Measurements from ENCODE around the gene TRIM38. TPM values are rescaled to one million over a fixed set of nuclear protein-coding genes. Genes with fewer than 3 reads are reported as not detected.

The TRIM38 gene
- total and polyA plus RNA-seq, 2 of the 13 experiments (the other 11 are each of a cell fraction or from before 2014, with no cell fraction given) = 2.5 to 3.1 TPM

DNA sequence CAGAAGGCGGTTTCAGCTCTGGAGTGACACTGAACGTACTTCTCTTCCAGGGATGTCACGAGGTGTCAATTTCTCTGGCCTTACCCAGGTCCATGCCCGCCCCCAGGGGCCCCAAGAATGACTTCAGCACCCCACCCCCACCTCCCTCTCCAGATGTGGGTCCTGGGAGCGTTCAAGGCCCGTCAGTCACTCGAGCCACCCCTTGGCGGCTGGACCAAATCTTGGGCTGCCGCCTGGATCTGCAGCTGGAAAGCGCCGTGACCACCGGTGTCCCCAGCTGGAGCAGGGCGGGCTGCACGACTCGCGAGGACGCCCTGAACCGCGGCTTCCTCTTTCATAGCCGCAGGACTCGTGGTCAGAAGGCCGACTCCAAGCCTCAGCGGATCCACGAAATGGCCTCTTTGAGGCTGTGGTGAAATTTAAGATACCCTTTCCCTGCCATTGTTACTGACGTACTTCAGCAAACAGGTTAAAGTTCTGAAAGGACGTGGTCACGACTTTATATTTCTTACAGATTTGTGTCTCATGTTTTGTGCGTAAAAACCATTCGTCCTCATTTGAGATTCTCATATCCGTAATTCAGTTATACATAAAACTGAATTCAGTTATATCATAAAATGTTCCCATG, 29.3 kb downstream of the TRIM38 start (continued):
- TF ChIP-seq ZNF792 (CRISPR knock-in tag; IDR thresholded peaks at IDR 0.05) (0 out of 2 replicates have a peak, but pooled peaks have one; percentile 29), MAZ (IDR thresholded peaks at IDR 0.05; ENCODE audit: borderline replicate concordance, low read depth, low read length) (no peak), MAZ (CRISPR knock-in tag; IDR thresholded peaks at IDR 0.05; ENCODE audit: low read depth) (no peak), ZNF816 (CRISPR knock-in tag; IDR thresholded peaks at IDR 0.05; ENCODE audit: borderline replicate concordance) (0 out of 2 replicates have a peak, but pooled peaks have one; percentile 6), SP1 (IDR thresholded peaks at IDR 0.05) (no peak), SP1 (CRISPR knock-in tag; IDR thresholded peaks at IDR 0.05) (peak; percentile 37; the same call in 1 of the 2 replicates), FOSL1 (CRISPR knock-in tag; IDR thresholded peaks at IDR 0.05; ENCODE audit: borderline replicate concordance) (no peak), SOX13 (IDR thresholded peaks at IDR 0.05) (no peak), SOX13 (CRISPR knock-in tag; conservative IDR thresholded peaks at IDR 0.05 in 1 of 2, IDR thresholded peaks at IDR 0.05 in 1 of 2) (no peak), NCOA1 (CRISPR knock-in tag; IDR thresholded peaks at IDR 0.05) (no peak), SMAD1 (CRISPR knock-in tag; IDR thresholded peaks at IDR 0.05; ENCODE audit: borderline replicate concordance, low read depth) (0 out of 2 replicates have a peak, but pooled peaks have one; percentile 18), HMGA1 (CRISPR knock-in tag; conservative IDR thresholded peaks at IDR 0.05) (no peak), HOXA3 (CRISPR knock-in tag; IDR thresholded peaks at IDR 0.05) (no peak; the same call in 1 of the 2 replicates), SUZ12 (IDR thresholded peaks at IDR 0.05; ENCODE audit: low read depth, low read length) (no peak), SRSF1 (optimal IDR thresholded peaks at IDR 0.05; ENCODE audit: low read depth, low read length) (no peak)
- TF ChIP-seq, protein P1, sequence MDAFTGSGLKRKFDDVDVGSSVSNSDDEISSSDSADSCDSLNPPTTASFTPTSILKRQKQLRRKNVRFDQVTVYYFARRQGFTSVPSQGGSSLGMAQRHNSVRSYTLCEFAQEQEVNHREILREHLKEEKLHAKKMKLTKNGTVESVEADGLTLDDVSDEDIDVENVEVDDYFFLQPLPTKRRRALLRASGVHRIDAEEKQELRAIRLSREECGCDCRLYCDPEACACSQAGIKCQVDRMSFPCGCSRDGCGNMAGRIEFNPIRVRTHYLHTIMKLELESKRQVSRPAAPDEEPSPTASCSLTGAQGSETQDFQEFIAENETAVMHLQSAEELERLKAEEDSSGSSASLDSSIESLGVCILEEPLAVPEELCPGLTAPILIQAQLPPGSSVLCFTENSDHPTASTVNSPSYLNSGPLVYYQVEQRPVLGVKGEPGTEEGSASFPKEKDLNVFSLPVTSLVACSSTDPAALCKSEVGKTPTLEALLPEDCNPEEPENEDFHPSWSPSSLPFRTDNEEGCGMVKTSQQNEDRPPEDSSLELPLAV (CRISPR knock-in tag; conservative IDR thresholded peaks at IDR 0.05; ENCODE audit: low read depth) = no peak
- TF ChIP-seq, protein P2, sequence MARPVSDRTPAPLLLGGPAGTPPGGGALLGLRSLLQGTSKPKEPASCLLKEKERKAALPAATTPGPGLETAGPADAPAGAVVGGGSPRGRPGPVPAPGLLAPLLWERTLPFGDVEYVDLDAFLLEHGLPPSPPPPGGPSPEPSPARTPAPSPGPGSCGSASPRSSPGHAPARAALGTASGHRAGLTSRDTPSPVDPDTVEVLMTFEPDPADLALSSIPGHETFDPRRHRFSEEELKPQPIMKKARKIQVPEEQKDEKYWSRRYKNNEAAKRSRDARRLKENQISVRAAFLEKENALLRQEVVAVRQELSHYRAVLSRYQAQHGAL (CRISPR knock-in tag; IDR thresholded peaks at IDR 0.05; ENCODE audit: not compliant biosample characterization) = no peak
- TF ChIP-seq, protein P3, sequence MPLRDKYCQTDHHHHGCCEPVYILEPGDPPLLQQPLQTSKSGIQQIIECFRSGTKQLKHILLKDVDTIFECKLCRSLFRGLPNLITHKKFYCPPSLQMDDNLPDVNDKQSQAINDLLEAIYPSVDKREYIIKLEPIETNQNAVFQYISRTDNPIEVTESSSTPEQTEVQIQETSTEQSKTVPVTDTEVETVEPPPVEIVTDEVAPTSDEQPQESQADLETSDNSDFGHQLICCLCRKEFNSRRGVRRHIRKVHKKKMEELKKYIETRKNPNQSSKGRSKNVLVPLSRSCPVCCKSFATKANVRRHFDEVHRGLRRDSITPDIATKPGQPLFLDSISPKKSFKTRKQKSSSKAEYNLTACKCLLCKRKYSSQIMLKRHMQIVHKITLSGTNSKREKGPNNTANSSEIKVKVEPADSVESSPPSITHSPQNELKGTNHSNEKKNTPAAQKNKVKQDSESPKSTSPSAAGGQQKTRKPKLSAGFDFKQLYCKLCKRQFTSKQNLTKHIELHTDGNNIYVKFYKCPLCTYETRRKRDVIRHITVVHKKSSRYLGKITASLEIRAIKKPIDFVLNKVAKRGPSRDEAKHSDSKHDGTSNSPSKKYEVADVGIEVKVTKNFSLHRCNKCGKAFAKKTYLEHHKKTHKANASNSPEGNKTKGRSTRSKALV (CRISPR knock-in tag; IDR thresholded peaks at IDR 0.05) = no peak; the same call in 1 of the 2 replicates
- TF ChIP-seq, protein P4, sequence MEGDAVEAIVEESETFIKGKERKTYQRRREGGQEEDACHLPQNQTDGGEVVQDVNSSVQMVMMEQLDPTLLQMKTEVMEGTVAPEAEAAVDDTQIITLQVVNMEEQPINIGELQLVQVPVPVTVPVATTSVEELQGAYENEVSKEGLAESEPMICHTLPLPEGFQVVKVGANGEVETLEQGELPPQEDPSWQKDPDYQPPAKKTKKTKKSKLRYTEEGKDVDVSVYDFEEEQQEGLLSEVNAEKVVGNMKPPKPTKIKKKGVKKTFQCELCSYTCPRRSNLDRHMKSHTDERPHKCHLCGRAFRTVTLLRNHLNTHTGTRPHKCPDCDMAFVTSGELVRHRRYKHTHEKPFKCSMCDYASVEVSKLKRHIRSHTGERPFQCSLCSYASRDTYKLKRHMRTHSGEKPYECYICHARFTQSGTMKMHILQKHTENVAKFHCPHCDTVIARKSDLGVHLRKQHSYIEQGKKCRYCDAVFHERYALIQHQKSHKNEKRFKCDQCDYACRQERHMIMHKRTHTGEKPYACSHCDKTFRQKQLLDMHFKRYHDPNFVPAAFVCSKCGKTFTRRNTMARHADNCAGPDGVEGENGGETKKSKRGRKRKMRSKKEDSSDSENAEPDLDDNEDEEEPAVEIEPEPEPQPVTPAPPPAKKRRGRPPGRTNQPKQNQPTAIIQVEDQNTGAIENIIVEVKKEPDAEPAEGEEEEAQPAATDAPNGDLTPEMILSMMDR (CRISPR knock-in tag; IDR thresholded peaks at IDR 0.05) = peak; percentile 26; the same call in 1 of the 2 replicates
